Trophoblast cell (in vitro differentiated cells and primary cell): ENCODE results near the gene ZDHHC8.
"Not testable (repeated sequence)": the region's sequence is repeated elsewhere in the genome, so short reads cannot be mapped to it uniquely, and the experiment has no call there.

ENCODE experiments used
- DNase-seq, 2 donors: peaks; one replicate each; pipeline ENCODE4 v3.0.0-alpha.2; 2016
- H2AFZ ChIP-seq: 2 replicates; pipeline ENCODE4 v1.6.1; 2013; ENCODE audit warnings: low read length, moderate library complexity, mild to moderate bottlenecking; ENCODE audit not compliant: insufficient read depth, poor library complexity
- H2AK5ac ChIP-seq: 2 replicates; pipeline ENCODE4 v1.6.1; 2013; ENCODE audit warnings: mild to moderate bottlenecking, low read length
- H2BK120ac ChIP-seq: 2 replicates; pipeline ENCODE4 v1.6.1; 2013; ENCODE audit warnings: low read length, mild to moderate bottlenecking, moderate library complexity; ENCODE audit not compliant: insufficient read depth, poor library complexity
- H2BK12ac ChIP-seq: 2 replicates; pipeline ENCODE4 v1.6.1; 2013; ENCODE audit warnings: mild to moderate bottlenecking, low read length, moderate library complexity
- H2BK5ac ChIP-seq: 2 replicates; pipeline ENCODE4 v1.6.1; 2013; ENCODE audit warnings: low read length, low read depth, moderate library complexity, mild to moderate bottlenecking; ENCODE audit not compliant: poor library complexity
- H3K14ac ChIP-seq: 2 replicates; pipeline ENCODE4 v1.6.1; 2013; ENCODE audit warnings: mild to moderate bottlenecking, low read length
- H3K18ac ChIP-seq: 2 replicates; pipeline ENCODE4 v1.6.1; 2013; ENCODE audit warnings: mild to moderate bottlenecking, low read length
- H3K23ac ChIP-seq: 2 replicates; pipeline ENCODE4 v1.6.1; 2013; ENCODE audit warnings: low read length
- H3K27ac ChIP-seq: 2 replicates; pipeline ENCODE4 v1.5.1; 2013; ENCODE audit warnings: low read depth, mild to moderate bottlenecking, inconsistent platforms, low read length, moderate library complexity
- H3K27me3 ChIP-seq: 2 replicates; pipeline ENCODE4 v1.6.1; 2013; ENCODE audit warnings: inconsistent platforms, mild to moderate bottlenecking, low read length, moderate library complexity; ENCODE audit not compliant: insufficient read depth
- H3K36me3 ChIP-seq, 2 experiments: 1 replicate in 1 of 2; 2 replicates in 1 of 2; pipeline ENCODE4 v1.6.1; 2013; ENCODE audit warnings: low read length in 2 of 2, mild to moderate bottlenecking in 2 of 2, moderate library complexity in 1 of 2; ENCODE audit not compliant: insufficient read depth in 2 of 2, control insufficient read depth in 1 of 2
- H3K4ac ChIP-seq: 2 replicates; pipeline ENCODE4 v1.6.1; 2013; ENCODE audit warnings: low read depth, mild to moderate bottlenecking, low read length, moderate library complexity
- H3K4me1 ChIP-seq, 2 experiments: 1 replicate in 1 of 2; 2 replicates in 1 of 2; pipeline ENCODE4 v1.6.1; 2013; ENCODE audit warnings: low read length in 2 of 2, mild to moderate bottlenecking in 2 of 2, moderate library complexity in 1 of 2; ENCODE audit not compliant: insufficient read depth in 2 of 2, control insufficient read depth in 1 of 2
- H3K4me2 ChIP-seq: 2 replicates; pipeline ENCODE4 v1.6.1; 2013; ENCODE audit warnings: inconsistent platforms, mild to moderate bottlenecking, low read length, moderate library complexity
- H3K4me3 ChIP-seq: 2 replicates; pipeline ENCODE4 v1.5.1; 2013; ENCODE audit warnings: mild to moderate bottlenecking, low read depth, low read length, inconsistent platforms
- H3K79me1 ChIP-seq: one replicate; pipeline ENCODE4 v1.6.1; 2013; ENCODE audit warnings: low read length
- H3K79me2 ChIP-seq: 2 replicates; pipeline ENCODE4 v1.6.1; 2013; ENCODE audit warnings: low read length, mild to moderate bottlenecking; ENCODE audit not compliant: control insufficient read depth, insufficient read depth, poor library complexity
- H3K9ac ChIP-seq: 2 replicates; pipeline ENCODE4 v1.6.1; 2013; ENCODE audit warnings: mild to moderate bottlenecking, low read length
- H3K9me3 ChIP-seq: 2 replicates; pipeline ENCODE4 v1.6.1; 2013; ENCODE audit warnings: low read depth, mild to moderate bottlenecking, control low read depth, inconsistent platforms, low read length; ENCODE audit not compliant: insufficient read depth
- H4K12ac ChIP-seq: 2 replicates; pipeline ENCODE4 v1.6.1; 2013; ENCODE audit warnings: low read depth, mild to moderate bottlenecking, low read length, moderate library complexity
- H4K8ac ChIP-seq: 2 replicates; pipeline ENCODE4 v1.6.1; 2013; ENCODE audit warnings: low read depth, mild to moderate bottlenecking, low read length, moderate library complexity
- H4K91ac ChIP-seq: one replicate; pipeline ENCODE4 v1.6.1; 2013; ENCODE audit warnings: low read depth, mild to moderate bottlenecking, low read length, moderate library complexity
- WGBS: extraction: QIAGEN DNeasy Blood & Tissue Kit; methylation state at CpG from one replicate; pipeline ENCODE4 v1.1.7; 2013; ENCODE audit warnings: missing lambda C conversion rate; ENCODE audit not compliant: insufficient read length, insufficient coverage; ENCODE audit errors: extremely low coverage; 5-methylcytosine and 5-hydroxymethylcytosine counted together

ZDHHC8 gene

DNA sequence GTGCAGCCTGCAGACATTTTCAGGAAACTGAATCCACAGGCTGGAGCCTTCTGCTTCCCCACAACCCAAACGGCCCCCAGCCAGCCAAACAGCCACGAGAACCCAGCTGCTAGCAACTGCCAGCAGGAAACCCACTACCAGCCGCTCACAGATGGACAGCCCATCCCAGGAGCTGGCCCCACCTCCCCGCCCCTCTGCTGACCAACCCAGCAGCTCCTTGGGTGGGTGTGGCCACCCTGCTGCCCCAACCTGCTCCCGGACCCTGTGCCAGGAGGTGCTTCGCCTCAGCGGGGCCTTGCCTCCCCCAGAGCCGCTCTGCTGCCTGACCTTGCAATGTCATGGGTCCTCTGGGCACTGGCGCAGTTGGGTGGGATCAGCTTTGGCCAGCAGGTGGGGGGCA is 27.5 kb downstream of the ZDHHC8 start:
- no peak overlapping the region for H3K4ac ChIP-seq
- H4K12ac ChIP-seq = no peak overlapping the region
- no peak overlapping the region for H3K4me2 ChIP-seq
- no peak overlapping the region for H3K27ac ChIP-seq
- H3K18ac ChIP-seq = no peak overlapping the region
- H3K4me3 ChIP-seq = no peak overlapping the region
- no peak overlapping the region for H3K14ac ChIP-seq
- DNase-seq = no peak
- no peaks in the 10 kb centered on the region for H3K36me3 ChIP-seq
- no peaks in the 10 kb centered on the region for H3K4me1 ChIP-seq
- H2BK120ac ChIP-seq = no peak overlapping the region
- H3K27me3 ChIP-seq = no peaks in the 10 kb centered on the region
- no peak overlapping the region for H2BK5ac ChIP-seq
- no peaks in the 10 kb centered on the region for H3K79me2 ChIP-seq
- no peak overlapping the region for H2AFZ ChIP-seq
- peaks cover 2% of the 10 kb centered on the region for H3K9me3 ChIP-seq
- H3K79me1 ChIP-seq = no peaks in the 10 kb centered on the region
- H2BK12ac ChIP-seq = no peak overlapping the region
- H4K91ac ChIP-seq = no peak overlapping the region
- no peak overlapping the region for H3K23ac ChIP-seq
- H4K8ac ChIP-seq = no peak overlapping the region
- WGBS = no CpG with 5 or more reads among the region's 9 CpGs
- no peak overlapping the region for H2AK5ac ChIP-seq
- H3K9ac ChIP-seq = no peak overlapping the region

DNA sequence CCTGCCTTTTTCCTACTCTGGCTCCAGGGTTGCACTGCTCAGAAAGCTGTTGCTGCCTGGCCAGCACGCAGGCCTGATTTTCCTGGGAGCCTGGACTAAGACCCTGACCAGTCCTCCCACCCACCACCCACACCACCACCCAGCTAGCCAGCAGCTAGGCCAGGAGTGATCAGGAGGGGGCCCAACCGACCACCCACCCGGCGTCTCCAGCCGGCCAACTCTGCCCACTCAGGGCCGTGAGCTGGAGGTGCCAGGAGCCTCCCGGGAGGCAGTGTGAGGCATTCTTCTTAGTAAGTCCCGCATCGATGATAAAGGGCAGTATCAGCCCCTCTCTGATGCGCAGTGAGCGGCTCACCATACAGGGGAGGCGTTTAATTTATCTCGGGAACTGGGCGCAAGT is 27.9 kb downstream of the ZDHHC8 start:
- H3K9me3 ChIP-seq, H3K27ac ChIP-seq, H3K36me3 ChIP-seq, H3K4me1 ChIP-seq, H3K9ac ChIP-seq, H3K18ac ChIP-seq, H3K4me3 ChIP-seq, H2BK5ac ChIP-seq, H3K23ac ChIP-seq, H4K12ac ChIP-seq, H2AK5ac ChIP-seq, H3K4ac ChIP-seq, H4K91ac ChIP-seq, H3K79me1 ChIP-seq, H3K27me3 ChIP-seq, H3K79me2 ChIP-seq, DNase-seq, H4K8ac ChIP-seq, H3K14ac ChIP-seq, H3K4me2 ChIP-seq, H2AFZ ChIP-seq, H2BK120ac ChIP-seq, H2BK12ac ChIP-seq: not testable (repeated sequence)
- WGBS = no CpG with 5 or more reads among the region's 14 CpGs

DNA sequence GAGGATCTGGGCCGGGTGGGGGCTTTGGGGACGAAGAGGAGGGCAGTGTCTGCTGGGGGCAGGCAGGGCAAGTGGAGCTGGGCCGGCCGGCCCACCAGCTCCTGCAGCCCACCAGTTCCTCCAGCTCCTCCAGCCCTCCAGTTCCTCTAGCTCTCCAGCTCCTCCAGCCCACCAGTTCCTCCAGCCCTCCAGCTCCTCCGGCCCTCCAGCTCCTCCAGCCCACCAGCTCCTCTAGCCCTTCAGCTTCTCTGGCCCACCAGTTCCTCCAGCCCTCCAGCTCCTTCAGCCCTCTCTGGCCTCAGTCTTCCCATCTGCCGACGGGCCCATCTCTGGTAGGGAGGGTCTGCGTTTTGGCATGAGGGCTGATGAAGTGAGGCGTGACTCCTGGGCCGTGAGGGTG is 28.4 kb downstream of the ZDHHC8 start:
- no peak for DNase-seq
- no peaks in the 10 kb centered on the region for H3K27me3 ChIP-seq
- H3K9ac ChIP-seq = no peak overlapping the region
- H2BK12ac ChIP-seq = no peak overlapping the region
- no peak overlapping the region for H2BK120ac ChIP-seq
- H3K18ac ChIP-seq = no peak overlapping the region
- no peak overlapping the region for H3K4me3 ChIP-seq
- no peak overlapping the region for H3K4me2 ChIP-seq
- H3K4me1 ChIP-seq = no peaks in the 10 kb centered on the region
- H4K8ac ChIP-seq = no peak overlapping the region
- no peak overlapping the region for H4K91ac ChIP-seq
- no peak overlapping the region for H3K4ac ChIP-seq
- H3K36me3 ChIP-seq = no peaks in the 10 kb centered on the region
- no peak overlapping the region for H3K14ac ChIP-seq
- peaks cover 2% of the 10 kb centered on the region for H3K9me3 ChIP-seq
- no peak overlapping the region for H4K12ac ChIP-seq
- no peaks in the 10 kb centered on the region for H3K79me1 ChIP-seq
- no peak overlapping the region for H3K23ac ChIP-seq
- H2BK5ac ChIP-seq = no peak overlapping the region
- H2AFZ ChIP-seq = no peak overlapping the region
- H3K79me2 ChIP-seq = no peaks in the 10 kb centered on the region
- no CpG with 5 or more reads among the region's 10 CpGs for WGBS
- no peak overlapping the region for H2AK5ac ChIP-seq
- H3K27ac ChIP-seq = no peak overlapping the region

DNA sequence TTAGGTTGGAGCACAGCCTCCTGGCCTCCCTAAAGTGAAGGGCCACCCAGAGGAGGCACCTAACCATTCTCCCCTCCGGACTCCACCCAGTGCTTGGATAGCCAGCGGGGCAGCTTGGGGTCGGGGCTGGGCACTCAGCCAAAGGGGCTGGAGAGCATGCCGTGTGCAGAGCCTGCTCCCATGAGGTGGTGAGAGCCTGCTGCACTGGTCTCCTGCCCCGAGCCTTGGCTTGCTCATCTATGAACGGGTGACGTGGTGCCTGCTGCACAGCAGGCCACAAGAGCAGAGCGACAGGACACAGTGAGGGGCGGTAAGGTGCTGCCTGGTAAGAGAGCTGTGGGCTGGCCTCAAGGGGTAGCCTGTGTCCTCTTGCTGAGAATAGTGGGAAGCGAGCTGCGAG is 33.3 kb downstream of the ZDHHC8 start:
- Histone ChIP-seq H2AK5ac (no peak overlapping the region), H4K8ac (no peak overlapping the region), H4K12ac (no peak overlapping the region), H3K18ac (no peak overlapping the region), H2BK5ac (no peak overlapping the region), H4K91ac (no peak overlapping the region), H3K4me1 (no peaks in the 10 kb centered on the region), H3K4me2 (no peak overlapping the region), H3K27me3 (no peaks in the 10 kb centered on the region), H3K23ac (no peak overlapping the region), H3K79me1 (no peaks in the 10 kb centered on the region), H3K9ac (no peak overlapping the region), H3K79me2 (no peaks in the 10 kb centered on the region), H3K9me3 (peaks cover 5% of the 10 kb centered on the region), H3K4ac (no peak overlapping the region), H3K27ac (no peak overlapping the region), H2BK120ac (no peak overlapping the region), H2AFZ (no peak overlapping the region), H3K4me3 (no peak overlapping the region), H2BK12ac (no peak overlapping the region), H3K36me3 (no peaks in the 10 kb centered on the region), H3K14ac (no peak overlapping the region)
- WGBS = no CpG with 5 or more reads among the region's 11 CpGs
- DNase-seq = no peak
